ENCODE data around the gene MEF2C. TPM values are rescaled to one million over a fixed set of nuclear protein-coding genes. Genes with fewer than 3 reads are reported as not detected.

MEF2C gene
- total RNA-seq, 1 donor from 2014 or later, result 0.44 TPM

GRCh38 chr5:88695232-88695631, 187.8 kb downstream of the MEF2C start:
- Mint-ChIP-seq H3K9me3 (no peaks in the 10 kb centered on the region), H3K27me3 (ENCODE audit: insufficient read depth) (peaks cover 76% of the 10 kb centered on the region), H3K4me3 (no peak overlapping the region), H3K4me1 (ENCODE audit: low read depth) (peaks cover 21% of the 10 kb centered on the region), H3K36me3 (ENCODE audit: low read depth) (peaks cover 6% of the 10 kb centered on the region), H3K27ac (peak overlapping the region; percentile 11)
- intact Hi-C loops (cut with micrococcal nuclease), result no loop called here
- DNase-seq (ENCODE audit: low spot score), result no peak

GRCh38 chr5:88694023-88694679, 188.8 kb downstream of the MEF2C start:
- Mint-ChIP-seq H3K27me3 (ENCODE audit: insufficient read depth) (peaks cover 75% of the 10 kb centered on the region), H3K4me1 (ENCODE audit: low read depth) (peaks cover 21% of the 10 kb centered on the region), H3K36me3 (ENCODE audit: low read depth) (peaks cover 6% of the 10 kb centered on the region), H3K9me3 (no peaks in the 10 kb centered on the region), H3K27ac (no peak overlapping the region), H3K4me3 (no peak overlapping the region)
- DNase-seq (ENCODE audit: low spot score), result no peak
- intact Hi-C loops (cut with micrococcal nuclease), result no loop called here

- Mint-ChIP-seq H3K9me3 (no peaks in the 10 kb centered on the region), H3K27ac (no peak overlapping the region), H3K4me3 (no peak overlapping the region), H3K4me1 (ENCODE audit: low read depth) (peaks cover 21% of the 10 kb centered on the region), H3K36me3 (ENCODE audit: low read depth) (peaks cover 6% of the 10 kb centered on the region), H3K27me3 (ENCODE audit: insufficient read depth) (peaks cover 78% of the 10 kb centered on the region)
- intact Hi-C loops (cut with micrococcal nuclease), result no loop called here
- no peak for DNase-seq (ENCODE audit: low spot score)
Measured at GRCh38 chr5:88693071-88693932, 189.7 kb downstream of the MEF2C start.

GRCh38 chr5:88691945-88692868, 190.8 kb downstream of the MEF2C start:
- Mint-ChIP-seq H3K4me3 (no peak overlapping the region), H3K27me3 (ENCODE audit: insufficient read depth) (peaks cover 86% of the 10 kb centered on the region), H3K27ac (peak overlapping the region; percentile 40), H3K9me3 (no peaks in the 10 kb centered on the region), H3K4me1 (ENCODE audit: low read depth) (peaks cover 21% of the 10 kb centered on the region), H3K36me3 (ENCODE audit: low read depth) (peaks cover 6% of the 10 kb centered on the region)
- intact Hi-C loops (cut with micrococcal nuclease), result loop anchor here (1.0 to 2.0 kb wide), 4 partner anchors 26 to 911 kb away; partner anchors contain the start of gene MEF2C
- DNase-seq (ENCODE audit: low spot score), result no peak

- H3K27me3 Mint-ChIP-seq (ENCODE audit: insufficient read depth), result peaks cover 87% of the 10 kb centered on the region
- no peaks in the 10 kb centered on the region for H3K9me3 Mint-ChIP-seq
- peaks cover 21% of the 10 kb centered on the region for H3K4me1 Mint-ChIP-seq (ENCODE audit: low read depth)
- no peak for DNase-seq (ENCODE audit: low spot score)
- peak overlapping the region; percentile 92 for H3K27ac Mint-ChIP-seq
- intact Hi-C loops (cut with micrococcal nuclease), result loop anchor here (1.0 to 2.0 kb wide), 4 partner anchors 25 to 910 kb away; partner anchors contain the start of gene MEF2C
- peaks cover 6% of the 10 kb centered on the region for H3K36me3 Mint-ChIP-seq (ENCODE audit: low read depth)
- peak overlapping the region; percentile 62 for H3K4me3 Mint-ChIP-seq
Measured at GRCh38 chr5:88691230-88691582, 191.8 kb downstream of the MEF2C start.

GRCh38 chr5:88690409-88691229, 192.4 kb downstream of the MEF2C start:
- peak overlapping the region; percentile 62 for H3K4me3 Mint-ChIP-seq
- H3K36me3 Mint-ChIP-seq (ENCODE audit: low read depth), result peaks cover 6% of the 10 kb centered on the region
- H3K9me3 Mint-ChIP-seq, result no peaks in the 10 kb centered on the region
- H3K27me3 Mint-ChIP-seq (ENCODE audit: insufficient read depth), result peaks cover 87% of the 10 kb centered on the region
- H3K27ac Mint-ChIP-seq, result peak overlapping the region; percentile 92
- DNase-seq (ENCODE audit: low spot score), result peak; percentile 60
- intact Hi-C loops (cut with micrococcal nuclease), result loop anchor here (1.0 to 2.0 kb wide), 4 partner anchors 24 to 909 kb away; partner anchors contain the start of gene MEF2C
- peaks cover 21% of the 10 kb centered on the region for H3K4me1 Mint-ChIP-seq (ENCODE audit: low read depth)

GRCh38 chr5:88689668-88690408, 193.1 kb downstream of the MEF2C start:
- H3K4me1 Mint-ChIP-seq (ENCODE audit: low read depth), result peaks cover 21% of the 10 kb centered on the region
- DNase-seq (ENCODE audit: low spot score), result no peak

GRCh38 chr5:88688984-88689667, 193.9 kb downstream of the MEF2C start:
- DNase-seq (ENCODE audit: low spot score), result no peak
- no peak overlapping the region for H3K4me3 Mint-ChIP-seq
- H3K27me3 Mint-ChIP-seq (ENCODE audit: insufficient read depth), result peaks cover 86% of the 10 kb centered on the region
- H3K27ac Mint-ChIP-seq, result peak overlapping the region; percentile 68
- H3K36me3 Mint-ChIP-seq (ENCODE audit: low read depth), result peaks cover 6% of the 10 kb centered on the region
- intact Hi-C loops (cut with micrococcal nuclease), result no loop called here
- peaks cover 21% of the 10 kb centered on the region for H3K4me1 Mint-ChIP-seq (ENCODE audit: low read depth)
- no peaks in the 10 kb centered on the region for H3K9me3 Mint-ChIP-seq

More at GRCh38 chr5:88689668-88690408, 193.1 kb downstream of the MEF2C start:
- Mint-ChIP-seq H3K4me3 (no peak overlapping the region), H3K27ac (no peak overlapping the region), H3K27me3 (ENCODE audit: insufficient read depth) (peaks cover 86% of the 10 kb centered on the region), H3K36me3 (ENCODE audit: low read depth) (peaks cover 6% of the 10 kb centered on the region), H3K9me3 (no peaks in the 10 kb centered on the region)
- intact Hi-C loops (cut with micrococcal nuclease), result loop anchor here (2.0 kb wide), 1 partner anchor 193 kb away; the partner anchor contains the start of gene MEF2C

- Mint-ChIP-seq H3K27me3 (ENCODE audit: insufficient read depth) (peaks cover 86% of the 10 kb centered on the region), H3K9me3 (no peaks in the 10 kb centered on the region), H3K4me1 (ENCODE audit: low read depth) (peaks cover 28% of the 10 kb centered on the region), H3K36me3 (ENCODE audit: low read depth) (peaks cover 8% of the 10 kb centered on the region), H3K4me3 (no peak overlapping the region), H3K27ac (no peak overlapping the region)
- DNase-seq (ENCODE audit: low spot score), result no peak
- intact Hi-C loops (cut with micrococcal nuclease), result no loop called here
Measured at GRCh38 chr5:88688156-88688983, 194.6 kb downstream of the MEF2C start.

- H3K4me3 Mint-ChIP-seq, result no peak overlapping the region
- H3K27ac Mint-ChIP-seq, result no peak overlapping the region
- peaks cover 8% of the 10 kb centered on the region for H3K36me3 Mint-ChIP-seq (ENCODE audit: low read depth)
- H3K9me3 Mint-ChIP-seq, result no peaks in the 10 kb centered on the region
- DNase-seq (ENCODE audit: low spot score), result no peak
- intact Hi-C loops (cut with micrococcal nuclease), result loop anchor here (1.0 kb wide), 1 partner anchor 12 kb away; no protein-coding TSS in a partner anchor
- H3K4me1 Mint-ChIP-seq (ENCODE audit: low read depth), result peaks cover 30% of the 10 kb centered on the region
- peaks cover 86% of the 10 kb centered on the region for H3K27me3 Mint-ChIP-seq (ENCODE audit: insufficient read depth)
Measured at GRCh38 chr5:88687373-88687911, 195.5 kb downstream of the MEF2C start.
